Hematopoietic multipotent progenitor cell treated with erythropoietin and hydrocortisone succinate and interleukin-3 and kit ligand, for 8 days (in vitro differentiated cells): ENCODE results near the gene SH3BP5L.

ENCODE experiments used
- DNase-seq: peaks from one replicate; pipeline ENCODE4 v3.0.0-alpha.2; 2015

SH3BP5L gene

GRCh38 chr1:248825909-248826760 lies at the start of gene SH3BP5L:
Gene SH3BP5L, minus strand, starts transcription at chr1:248825915. Its CDS starts 980 bp downstream, at chr1:248824935.
- peak; percentile 98 for DNase-seq

- peak; percentile 92 for DNase-seq
Observed at GRCh38 chr1:248873993-248874533, 48.3 kb upstream of the SH3BP5L start.

- peak; percentile 97 for DNase-seq
Observed at GRCh38 chr1:248873409-248873992, 47.8 kb upstream of the SH3BP5L start.

GRCh38 chr1:248872752-248873408 lies 47.2 kb upstream of the SH3BP5L start:
- DNase-seq, result peak; percentile 88

- no peak for DNase-seq
Observed at GRCh38 chr1:248871837-248872401, 46.2 kb upstream of the SH3BP5L start.

GRCh38 chr1:248862998-248863881 lies 37.5 kb upstream of the SH3BP5L start:
- DNase-seq, result peak; percentile 90

GRCh38 chr1:248862695-248862997 lies 36.9 kb upstream of the SH3BP5L start:
- DNase-seq, result no peak

- DNase-seq, result no peak
Observed at GRCh38 chr1:248861616-248862015, 35.9 kb upstream of the SH3BP5L start.

- peak; percentile 15 for DNase-seq
Observed at GRCh38 chr1:248860007-248860406, 34.3 kb upstream of the SH3BP5L start.

GRCh38 chr1:248858891-248859889 lies 33.5 kb upstream of the SH3BP5L start, which contains the start of gene ZNF692:
Gene ZNF692, minus strand, starts transcription at chr1:248859085. Its CDS starts 776 bp downstream, at chr1:248858309.
- peak; percentile 98 for DNase-seq

GRCh38 chr1:248858096-248858890 lies 32.6 kb upstream of the SH3BP5L start:
- peak; percentile 81 for DNase-seq

GRCh38 chr1:248857749-248858095 lies 32.0 kb upstream of the SH3BP5L start:
- DNase-seq, result no peak

- no peak for DNase-seq
Observed at GRCh38 chr1:248857201-248857600, 31.5 kb upstream of the SH3BP5L start.

GRCh38 chr1:248856176-248856575 lies 30.5 kb upstream of the SH3BP5L start:
- DNase-seq, result no peak

GRCh38 chr1:248855580-248855979 lies 29.9 kb upstream of the SH3BP5L start:
- no peak for DNase-seq

- DNase-seq, result no peak
Observed at GRCh38 chr1:248853663-248854375, 28.1 kb upstream of the SH3BP5L start.

- no peak for DNase-seq
Observed at GRCh38 chr1:248852481-248853405, 27.0 kb upstream of the SH3BP5L start.

- DNase-seq, result no peak
Observed at GRCh38 chr1:248851390-248851789, 25.7 kb upstream of the SH3BP5L start.
